GM18519 (cell line): ENCODE data around the gene ACTL8.

Experiments used
- ATAC-seq: cut with Tn5 transposase; IDR thresholded peaks from one replicate; pipeline ENCODE4 v1.9.1; 2021; ENCODE audit warnings: mild to moderate bottlenecking, moderate library complexity; ENCODE audit not compliant: unreplicated experiment, low FRiP score

The ACTL8 gene

GRCh38 chr1:17755120-17755519 is at the start of gene ACTL8:
TSS of gene ACTL8 (plus strand) at chr1:17755333. CDS start at chr1:17823009, 67,676 bp downstream.
- no peak for ATAC-seq

- ATAC-seq, result no peak
Observed at GRCh38 chr1:17706445-17706844, 48.7 kb upstream of the ACTL8 start.

GRCh38 chr1:17709981-17710380 is 45.2 kb upstream of the ACTL8 start:
- ATAC-seq, result no peak

GRCh38 chr1:17710889-17711576 is 44.1 kb upstream of the ACTL8 start:
- ATAC-seq, result no peak

- no peak for ATAC-seq
Observed at GRCh38 chr1:17711577-17711910, 43.6 kb upstream of the ACTL8 start.

- ATAC-seq, result no peak
Observed at GRCh38 chr1:17711941-17712340, 43.2 kb upstream of the ACTL8 start.

GRCh38 chr1:17713993-17714392 is 41.1 kb upstream of the ACTL8 start:
- ATAC-seq, result no peak

GRCh38 chr1:17717594-17718535 is 37.3 kb upstream of the ACTL8 start:
- no peak for ATAC-seq

- ATAC-seq, result no peak
Observed at GRCh38 chr1:17719874-17720273, 35.3 kb upstream of the ACTL8 start.

GRCh38 chr1:17721444-17721843 is 33.7 kb upstream of the ACTL8 start:
- no peak for ATAC-seq

- no peak for ATAC-seq
Observed at GRCh38 chr1:17723684-17724083, 31.4 kb upstream of the ACTL8 start.

GRCh38 chr1:17724150-17724549 is 31.0 kb upstream of the ACTL8 start:
- no peak for ATAC-seq

GRCh38 chr1:17725084-17725719 is 29.9 kb upstream of the ACTL8 start:
- no peak for ATAC-seq

- no peak for ATAC-seq
Observed at GRCh38 chr1:17725811-17726582, 29.1 kb upstream of the ACTL8 start.

- ATAC-seq, result no peak
Observed at GRCh38 chr1:17728123-17728712, 26.9 kb upstream of the ACTL8 start.

- no peak for ATAC-seq
Observed at GRCh38 chr1:17729248-17729647, 25.9 kb upstream of the ACTL8 start.

GRCh38 chr1:17729909-17730308 is 25.2 kb upstream of the ACTL8 start:
- ATAC-seq, result no peak

GRCh38 chr1:17731460-17731859 is 23.7 kb upstream of the ACTL8 start:
- no peak for ATAC-seq

- ATAC-seq, result no peak
Observed at GRCh38 chr1:17732475-17732874, 22.7 kb upstream of the ACTL8 start.

- no peak for ATAC-seq
Observed at GRCh38 chr1:17733661-17734060, 21.5 kb upstream of the ACTL8 start.
